Neural progenitor cell (in vitro differentiated cells): ENCODE measurements around the gene ACSS3. TPM values are rescaled to one million over a fixed set of nuclear protein-coding genes. Genes with fewer than 3 reads are reported as not detected.
"Not testable (repeated sequence)": the region's sequence is repeated elsewhere in the genome, so short reads cannot be mapped to it uniquely, and the experiment has no call there.

Experiments
- DNase-seq: peaks from one replicate; pipeline ENCODE4 v3.0.0-alpha.2; 2016; ENCODE audit warnings: low spot score
- H2AFZ ChIP-seq: fragments of 200-600 bp; sonication (generic); replicated peaks from 2 replicates; pipeline ENCODE4 v1.6.1; 2016; ENCODE audit warnings: antibody characterized with exemption
- H3F3A ChIP-seq: fragments of 200-600 bp; sonication (generic); 2 replicates; pipeline ENCODE4 v1.6.1; 2016; ENCODE audit warnings: antibody characterized with exemption, low read depth
- H3K27ac ChIP-seq: fragments of 200-600 bp; sonication (generic); 2 replicates; pipeline ENCODE4 v1.5.1; 2016; ENCODE audit warnings: mild to moderate bottlenecking
- H3K27me3 ChIP-seq: fragments of 200-600 bp; sonication (generic); 2 replicates; pipeline ENCODE4 v1.6.1; 2016; ENCODE audit warnings: mild to moderate bottlenecking, moderate library complexity
- H3K36me3 ChIP-seq: fragments of 200-600 bp; sonication (generic); 2 replicates; pipeline ENCODE4 v1.5.1; 2016
- H3K4me1 ChIP-seq: fragments of 200-600 bp; sonication (generic); 2 replicates; pipeline ENCODE4 v1.6.1; 2016; ENCODE audit warnings: mixed run types
- H3K4me2 ChIP-seq: fragments of 200-600 bp; sonication (generic); 2 replicates; pipeline ENCODE4 v1.6.1; 2016
- H3K4me3 ChIP-seq: fragments of 200-600 bp; sonication (generic); 2 replicates; pipeline ENCODE4 v1.5.1; 2016
- H3K79me2 ChIP-seq: fragments of 200-600 bp; sonication (generic); 2 replicates; pipeline ENCODE4 v1.6.1; 2016; ENCODE audit warnings: low read depth
- H3K9ac ChIP-seq: fragments of 200-600 bp; sonication (generic); 2 replicates; pipeline ENCODE4 v1.6.1; 2016
- H3K9me3 ChIP-seq: fragments of 200-600 bp; sonication (generic); 2 replicates; pipeline ENCODE4 v1.5.1; 2016; ENCODE audit warnings: low read depth
- H4K20me1 ChIP-seq: fragments of 200-600 bp; sonication (generic); 2 replicates; pipeline ENCODE4 v1.6.1; 2016; ENCODE audit warnings: low read depth
- H3K27ac Mint-ChIP-seq: 3 replicates; pipeline ENCODE4 v1.8.0; 2021; ENCODE audit warnings: mixed read lengths
- H3K27me3 Mint-ChIP-seq: 2 replicates; pipeline ENCODE4 v1.8.0; 2022; ENCODE audit warnings: low read depth, mild to moderate bottlenecking, inconsistent platforms, moderate library complexity, mixed read lengths; ENCODE audit not compliant: insufficient read depth
- H3K36me3 Mint-ChIP-seq: 3 replicates; pipeline ENCODE4 v1.8.0; 2021; ENCODE audit warnings: mixed read lengths
- H3K4me1 Mint-ChIP-seq: 3 replicates; pipeline ENCODE4 v1.8.0; 2021; ENCODE audit warnings: mixed read lengths
- H3K4me3 Mint-ChIP-seq: 3 replicates; pipeline ENCODE4 v1.8.0; 2021; ENCODE audit warnings: mild to moderate bottlenecking, moderate library complexity, mixed read lengths
- H3K9me3 Mint-ChIP-seq: 3 replicates; pipeline ENCODE4 v1.8.0; 2020; ENCODE audit warnings: mixed read lengths
- CTCF ChIP-seq: fragments of 200-600 bp; sonication (generic); IDR thresholded peaks from 2 replicates; pipeline ENCODE4 v1.5.1; 2017; ENCODE audit warnings: antibody characterized with exemption, mild to moderate bottlenecking
- EZH2 ChIP-seq: fragments of 200-600 bp; sonication (generic); IDR thresholded peaks from 2 replicates; pipeline ENCODE4 v1.6.1; 2017; ENCODE audit warnings: antibody characterized with exemption, mild to moderate bottlenecking, moderate library complexity
- EZH2phosphoT487 ChIP-seq: fragments of 200-600 bp; sonication (generic); IDR thresholded peaks from 2 replicates; pipeline ENCODE4 v1.6.1; 2017; ENCODE audit warnings: antibody characterized with exemption
- total RNA-seq: library from RNA; depleted of rRNA; stranded (reverse); fragments of >200 nt; gene quantifications from 2 replicates; pipeline ENCODE4 v1.2.3, GENCODE V29; 2015; ENCODE audit warnings: low replicate concordance

Gene ACSS3
- total RNA-seq, 1 donor from 2014 or later: 26.5 TPM

- Histone ChIP-seq H3K4me3 (no peak overlapping the region), H3F3A (no peaks in the 10 kb centered on the region), H3K4me2 (no peak overlapping the region), H3K9me3 (no peaks in the 10 kb centered on the region), H3K27ac (no peak overlapping the region), H3K27me3 (no peaks in the 10 kb centered on the region), H3K36me3 (no peaks in the 10 kb centered on the region), H2AFZ (no peak overlapping the region), H3K4me1 (no peaks in the 10 kb centered on the region), H3K9ac (no peak overlapping the region), H3K79me2 (no peaks in the 10 kb centered on the region), H4K20me1 (no peaks in the 10 kb centered on the region)
- H3K27ac Mint-ChIP-seq: no peak overlapping the region
- TF ChIP-seq EZH2 (no peak), EZH2phosphoT487 (no peak), CTCF (no peak)
- no peak for DNase-seq
- no peaks in the 10 kb centered on the region for H3K9me3 Mint-ChIP-seq
- no peaks in the 10 kb centered on the region for H3K27me3 Mint-ChIP-seq
- no peak overlapping the region for H3K4me3 Mint-ChIP-seq
- peaks cover 7% of the 10 kb centered on the region for H3K36me3 Mint-ChIP-seq
- H3K4me1 Mint-ChIP-seq: no peaks in the 10 kb centered on the region
Observed at GRCh38 chr12:81187686-81188085, 109.8 kb downstream of the ACSS3 start.

GRCh38 chr12:81196595-81196994 is 118.7 kb downstream of the ACSS3 start:
- H2AFZ ChIP-seq: no peak overlapping the region
- Mint-ChIP-seq H3K9me3 (no peaks in the 10 kb centered on the region), H3K36me3 (peaks cover under 1% of the 10 kb centered on the region), H3K4me1 (peaks cover 2% of the 10 kb centered on the region), H3K27ac (no peak overlapping the region), H3K4me3 (no peak overlapping the region), H3K27me3 (no peaks in the 10 kb centered on the region)
- H3K4me3 ChIP-seq: no peak overlapping the region
- TF ChIP-seq EZH2phosphoT487 (no peak), EZH2 (no peak), CTCF (no peak)
- no peaks in the 10 kb centered on the region for H3K27me3 ChIP-seq
- H3K27ac ChIP-seq: no peak overlapping the region
- no peaks in the 10 kb centered on the region for H3K4me1 ChIP-seq
- H3F3A ChIP-seq: no peaks in the 10 kb centered on the region
- H3K9me3 ChIP-seq: no peaks in the 10 kb centered on the region
- H3K79me2 ChIP-seq: no peaks in the 10 kb centered on the region
- H3K4me2 ChIP-seq: no peak overlapping the region
- no peak overlapping the region for H3K9ac ChIP-seq
- no peaks in the 10 kb centered on the region for H3K36me3 ChIP-seq
- no peak for DNase-seq
- no peaks in the 10 kb centered on the region for H4K20me1 ChIP-seq

- H3F3A ChIP-seq, H3K9me3 ChIP-seq, H3K4me2 ChIP-seq, H2AFZ ChIP-seq, H3K9me3 Mint-ChIP-seq, H3K4me1 ChIP-seq, H3K27me3 Mint-ChIP-seq, H3K27me3 ChIP-seq, H3K4me3 Mint-ChIP-seq, H3K27ac Mint-ChIP-seq, H3K79me2 ChIP-seq, H3K27ac ChIP-seq, DNase-seq, H3K9ac ChIP-seq, H3K36me3 Mint-ChIP-seq, H3K4me3 ChIP-seq, H3K36me3 ChIP-seq, H4K20me1 ChIP-seq: not testable (repeated sequence)
- H3K4me1 Mint-ChIP-seq: peaks cover 12% of the 10 kb centered on the region
Observed at GRCh38 chr12:81200561-81200960, 122.7 kb downstream of the ACSS3 start.

- Histone ChIP-seq H3K9ac (no peak overlapping the region), H3K27me3 (no peaks in the 10 kb centered on the region), H3K79me2 (no peaks in the 10 kb centered on the region), H2AFZ (no peak overlapping the region), H3K4me3 (no peak overlapping the region), H3K36me3 (no peaks in the 10 kb centered on the region), H3K4me2 (no peak overlapping the region), H3F3A (peaks cover 35% of the 10 kb centered on the region), H3K27ac (no peak overlapping the region), H4K20me1 (peaks cover 7% of the 10 kb centered on the region), H3K4me1 (peaks cover 41% of the 10 kb centered on the region), H3K9me3 (no peaks in the 10 kb centered on the region)
- Mint-ChIP-seq H3K4me3 (no peak overlapping the region), H3K27ac (no peak overlapping the region), H3K27me3 (no peaks in the 10 kb centered on the region), H3K4me1 (peaks cover 42% of the 10 kb centered on the region), H3K9me3 (no peaks in the 10 kb centered on the region), H3K36me3 (peaks cover 5% of the 10 kb centered on the region)
- no peak for TF ChIP-seq EZH2phosphoT487
- no peak for TF ChIP-seq EZH2
- no peak for TF ChIP-seq CTCF
- DNase-seq: no peak
Observed at GRCh38 chr12:81203671-81204204, 125.9 kb downstream of the ACSS3 start.
